Neural progenitor cell (in vitro differentiated cells): Measurements from ENCODE around the gene GLT8D2.

Source experiments
- EZH2 ChIP-seq: fragments of 200-600 bp; sonication (generic); IDR thresholded peaks from 2 replicates; pipeline ENCODE4 v1.6.1; 2017; ENCODE audit warnings: antibody characterized with exemption, mild to moderate bottlenecking, moderate library complexity
- TF ChIP-seq, protein P1 (sequence below): fragments of 200-600 bp; sonication (generic); IDR thresholded peaks from 2 replicates; pipeline ENCODE4 v1.5.1; 2017; ENCODE audit warnings: antibody characterized with exemption, mild to moderate bottlenecking

DNA sequence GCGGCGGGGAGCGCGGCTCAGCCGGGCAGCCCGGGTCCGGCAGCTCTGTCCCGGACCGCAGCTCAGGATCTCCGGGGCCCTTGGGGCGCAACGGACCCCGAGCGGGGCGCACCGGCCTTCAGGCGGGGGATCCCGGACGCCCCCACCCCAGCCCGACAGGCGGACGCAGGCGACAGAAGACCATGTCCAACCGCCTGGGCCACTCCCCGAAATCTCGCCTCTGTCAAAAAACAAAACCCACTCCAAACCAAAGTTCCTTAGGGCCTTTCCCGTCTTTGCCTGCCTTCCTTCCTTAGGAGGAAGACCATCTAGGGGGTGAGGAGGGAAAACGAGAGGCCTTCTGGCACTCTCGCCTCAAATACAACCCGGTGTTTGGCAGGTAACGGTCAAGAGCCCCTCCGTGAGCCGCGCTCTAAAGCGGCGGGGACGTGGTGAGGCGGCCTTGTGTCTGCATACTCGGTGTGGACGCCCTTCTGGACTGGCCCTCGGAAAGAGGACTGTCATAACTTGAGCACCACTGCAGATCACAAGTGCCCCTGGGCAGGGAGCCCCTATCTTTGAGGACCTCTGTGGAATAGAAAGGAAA, 14.9 kb upstream of the GLT8D2 start:
- TF ChIP-seq, protein P1, sequence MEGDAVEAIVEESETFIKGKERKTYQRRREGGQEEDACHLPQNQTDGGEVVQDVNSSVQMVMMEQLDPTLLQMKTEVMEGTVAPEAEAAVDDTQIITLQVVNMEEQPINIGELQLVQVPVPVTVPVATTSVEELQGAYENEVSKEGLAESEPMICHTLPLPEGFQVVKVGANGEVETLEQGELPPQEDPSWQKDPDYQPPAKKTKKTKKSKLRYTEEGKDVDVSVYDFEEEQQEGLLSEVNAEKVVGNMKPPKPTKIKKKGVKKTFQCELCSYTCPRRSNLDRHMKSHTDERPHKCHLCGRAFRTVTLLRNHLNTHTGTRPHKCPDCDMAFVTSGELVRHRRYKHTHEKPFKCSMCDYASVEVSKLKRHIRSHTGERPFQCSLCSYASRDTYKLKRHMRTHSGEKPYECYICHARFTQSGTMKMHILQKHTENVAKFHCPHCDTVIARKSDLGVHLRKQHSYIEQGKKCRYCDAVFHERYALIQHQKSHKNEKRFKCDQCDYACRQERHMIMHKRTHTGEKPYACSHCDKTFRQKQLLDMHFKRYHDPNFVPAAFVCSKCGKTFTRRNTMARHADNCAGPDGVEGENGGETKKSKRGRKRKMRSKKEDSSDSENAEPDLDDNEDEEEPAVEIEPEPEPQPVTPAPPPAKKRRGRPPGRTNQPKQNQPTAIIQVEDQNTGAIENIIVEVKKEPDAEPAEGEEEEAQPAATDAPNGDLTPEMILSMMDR = no peak
- TF ChIP-seq EZH2 = peak; percentile 39
